ENCODE measurements around the gene C2orf49. TPM values are rescaled to one million over a fixed set of nuclear protein-coding genes. Genes with fewer than 3 reads are reported as not detected.
A peak's percentile ranks its signal among the peaks of the same experiment; 100 is the strongest.

Gene C2orf49
- total RNA-seq, 2 experiments from 2014 or later: 23.9 to 25.0 TPM

- Mint-ChIP-seq H3K9me3 (no peaks in the 10 kb centered on the region), H3K36me3 (peaks cover 9% of the 10 kb centered on the region), H3K27me3 (no peaks in the 10 kb centered on the region), H3K4me1 (peaks cover 33% of the 10 kb centered on the region), H3K27ac (no peak overlapping the region), H3K4me3 (peak overlapping the region; percentile 86)
- ATAC-seq (ENCODE audit: low read depth) (no peak), DNase-seq (no peak)
- POLR2A ChIA-PET: no interaction called here
These were observed 9.7 kb upstream of the C2orf49 start for GRCh38 chr2:105327690-105328089.

DNA sequence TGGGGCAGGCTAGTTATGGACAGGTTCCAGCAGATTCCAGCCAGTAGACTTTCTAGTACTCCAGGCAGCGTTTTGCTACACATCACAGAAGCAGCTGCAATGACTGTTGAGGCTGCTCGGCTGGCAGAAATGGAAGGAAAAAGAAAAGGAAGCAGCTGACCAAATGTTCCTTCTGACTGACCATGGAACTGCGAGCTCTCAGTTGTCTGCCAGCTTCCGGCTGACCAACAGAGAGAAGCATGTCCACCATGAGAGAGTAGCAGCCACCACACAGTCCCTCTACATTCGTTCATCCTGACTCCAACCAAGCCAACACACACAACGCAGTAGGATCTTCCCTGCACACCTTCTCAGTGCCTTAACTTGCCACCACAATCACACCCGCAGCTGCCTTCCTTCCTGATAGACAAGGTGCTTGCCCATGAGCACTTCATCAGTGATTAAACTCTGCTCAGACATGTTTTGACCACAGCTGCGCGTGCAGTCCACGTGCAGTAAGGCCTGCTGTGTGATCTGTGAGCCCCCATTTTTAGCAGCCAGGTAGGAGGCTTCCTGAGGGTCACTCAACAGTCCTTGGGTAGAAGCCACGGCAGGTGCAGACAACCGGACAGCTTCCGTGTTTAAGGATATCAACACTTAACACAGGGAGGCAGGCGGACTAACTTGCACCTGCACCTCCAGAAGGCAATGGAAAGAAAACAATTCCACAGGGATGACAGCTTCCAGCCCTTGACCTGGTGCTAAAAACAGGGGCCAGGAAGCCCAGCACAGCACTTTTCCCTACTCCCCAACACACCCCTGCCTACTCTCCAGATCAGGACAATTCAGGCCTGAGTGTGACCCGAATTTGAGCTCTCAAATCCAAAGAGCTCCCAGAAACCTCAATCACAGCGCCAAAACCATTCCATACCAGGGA is 8.8 kb upstream of the C2orf49 start:
- ATAC-seq (ENCODE audit: low read depth): no peak
- POLR2A ChIA-PET: interaction anchor here (1.1 to 1.7 kb wide), 4 partner anchors 9 to 27 kb away, joined by 3 to 6 read pairs (median 4); partner anchors contain the start of gene C2orf49
- peak; percentile 54 for DNase-seq
- Mint-ChIP-seq H3K27ac (peak overlapping the region; percentile 88), H3K9me3 (no peaks in the 10 kb centered on the region), H3K36me3 (peaks cover 9% of the 10 kb centered on the region), H3K4me3 (peak overlapping the region; percentile 86), H3K27me3 (no peaks in the 10 kb centered on the region), H3K4me1 (peaks cover 27% of the 10 kb centered on the region)

DNA sequence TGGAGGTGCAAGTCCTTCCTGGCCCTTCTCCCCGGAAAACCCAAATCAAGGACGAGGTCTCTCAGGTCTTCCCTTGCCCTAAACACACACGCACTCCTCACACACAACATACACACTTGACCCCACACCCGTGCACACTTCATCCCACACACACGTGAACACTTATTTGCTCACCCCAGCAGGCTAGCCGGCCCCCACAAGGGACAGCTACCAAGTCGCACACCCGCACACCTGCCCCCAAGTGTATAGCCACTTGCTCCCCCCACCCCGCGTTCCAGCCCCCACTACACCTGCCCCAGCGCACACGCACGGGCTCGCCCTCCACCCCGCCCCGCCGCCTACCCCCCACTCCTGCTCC is 8.2 kb upstream of the C2orf49 start:
- Mint-ChIP-seq H3K4me1 (peaks cover 23% of the 10 kb centered on the region), H3K4me3 (peak overlapping the region; percentile 86), H3K27me3 (no peaks in the 10 kb centered on the region), H3K27ac (peak overlapping the region; percentile 88), H3K9me3 (no peaks in the 10 kb centered on the region), H3K36me3 (peaks cover 7% of the 10 kb centered on the region)
- DNase-seq (no peak), ATAC-seq (ENCODE audit: low read depth) (peak; percentile 16)
- POLR2A ChIA-PET: interaction anchor here (1.1 to 1.7 kb wide), 4 partner anchors 8 to 27 kb away, joined by 3 to 6 read pairs (median 4); partner anchors contain the start of gene C2orf49

GRCh38 chr2:105329561-105330495 is 7.5 kb upstream of the C2orf49 start, which contains the start of gene TGFBRAP1:
Gene TGFBRAP1, minus strand, starts transcription at chr2:105329735. Its CDS starts 21,434 bp downstream, at chr2:105308301.
- POLR2A ChIA-PET: interaction anchor here (0.6 to 1.7 kb wide), 5 partner anchors 12 to 1480 kb away, joined by 3 to 7 read pairs (median 6); no protein-coding TSS in a partner anchor
- Mint-ChIP-seq H3K4me1 (peaks cover 25% of the 10 kb centered on the region), H3K4me3 (peak within 1 kb of the TSS; percentile 86), H3K27me3 (no peaks in the 10 kb centered on the region), H3K27ac (peak within 1 kb of the TSS; percentile 90), H3K36me3 (peaks cover 7% of the 10 kb centered on the region), H3K9me3 (no peaks in the 10 kb centered on the region)
- DNase-seq (peak; percentile 82), ATAC-seq (ENCODE audit: low read depth) (peak; percentile 88)

DNA sequence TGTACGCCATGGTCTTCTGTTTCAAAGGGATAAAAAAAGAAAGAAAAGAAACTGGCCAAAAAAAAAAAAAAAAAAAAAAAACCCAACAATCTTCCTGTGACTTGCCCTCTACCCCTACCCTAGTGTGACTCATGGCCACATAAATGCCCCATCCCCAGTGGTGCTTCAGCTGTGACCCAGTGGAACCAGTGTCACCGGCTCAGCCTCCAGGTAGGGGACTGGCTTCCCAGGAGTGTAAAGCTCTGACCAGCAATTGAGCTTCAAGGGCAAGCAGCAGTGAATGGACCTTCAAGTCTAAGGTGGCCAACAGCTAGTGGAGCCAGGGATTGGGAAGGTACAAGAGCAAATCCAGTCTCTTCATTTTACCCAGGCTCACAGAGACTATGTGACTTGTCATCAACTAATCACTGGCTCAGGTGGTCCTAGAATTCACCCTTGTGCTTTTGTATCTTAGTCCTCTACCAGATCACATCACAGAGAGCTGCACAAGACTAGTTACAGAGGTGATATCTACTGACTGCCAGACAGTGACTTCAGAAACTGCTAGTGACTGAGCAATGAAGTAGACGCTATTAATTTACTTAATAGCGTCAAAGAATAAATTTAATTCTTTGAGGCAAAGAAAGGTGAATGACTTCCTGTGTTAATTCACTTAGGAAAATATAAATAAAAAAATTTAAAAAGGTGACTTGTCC is 6.5 kb upstream of the C2orf49 start:
- POLR2A ChIA-PET: interaction anchor here (0.6 to 0.7 kb wide), 2 partner anchors 1214 to 1479 kb away, joined by 6 to 7 read pairs; no protein-coding TSS in a partner anchor
- no peak for DNase-seq
- no peak for ATAC-seq (ENCODE audit: low read depth)
- Mint-ChIP-seq H3K4me1 (peaks cover 34% of the 10 kb centered on the region), H3K36me3 (peaks cover 5% of the 10 kb centered on the region), H3K4me3 (peak overlapping the region; percentile 86), H3K27me3 (no peaks in the 10 kb centered on the region), H3K27ac (peak overlapping the region; percentile 90), H3K9me3 (no peaks in the 10 kb centered on the region)

GRCh38 chr2:105334211-105334610 is 3.1 kb upstream of the C2orf49 start:
- no peaks in the 10 kb centered on the region for H3K9me3 Mint-ChIP-seq
- no peaks in the 10 kb centered on the region for H3K36me3 Mint-ChIP-seq
- DNase-seq (no peak), ATAC-seq (ENCODE audit: low read depth) (no peak)
- no peak overlapping the region for H3K27ac Mint-ChIP-seq
- no peak overlapping the region for H3K4me3 Mint-ChIP-seq
- POLR2A ChIA-PET: no interaction called here
- no peaks in the 10 kb centered on the region for H3K27me3 Mint-ChIP-seq
- peaks cover 41% of the 10 kb centered on the region for H3K4me1 Mint-ChIP-seq

GRCh38 chr2:105335469-105335868 is 1.9 kb upstream of the C2orf49 start:
- Mint-ChIP-seq H3K9me3 (no peaks in the 10 kb centered on the region), H3K4me3 (no peak overlapping the region), H3K4me1 (peaks cover 40% of the 10 kb centered on the region), H3K36me3 (peaks cover 2% of the 10 kb centered on the region), H3K27me3 (no peaks in the 10 kb centered on the region), H3K27ac (no peak overlapping the region)
- ATAC-seq (ENCODE audit: low read depth): no peak
- DNase-seq: no peak
- POLR2A ChIA-PET: no interaction called here

GRCh38 chr2:105336786-105337121 is 586 bp upstream of the C2orf49 start:
- POLR2A ChIA-PET: interaction anchor here (0.7 kb wide), 1 partner anchor 13 kb away, joined by 3 read pairs; no protein-coding TSS in a partner anchor
- ATAC-seq (ENCODE audit: low read depth) (no peak), DNase-seq (no peak)
- H3K27me3 Mint-ChIP-seq: no peaks in the 10 kb centered on the region
- peaks cover 36% of the 10 kb centered on the region for H3K4me1 Mint-ChIP-seq
- H3K4me3 Mint-ChIP-seq: peak overlapping the region; percentile 100
- no peaks in the 10 kb centered on the region for H3K9me3 Mint-ChIP-seq
- H3K36me3 Mint-ChIP-seq: peaks cover 2% of the 10 kb centered on the region
- peak overlapping the region; percentile 100 for H3K27ac Mint-ChIP-seq

DNA sequence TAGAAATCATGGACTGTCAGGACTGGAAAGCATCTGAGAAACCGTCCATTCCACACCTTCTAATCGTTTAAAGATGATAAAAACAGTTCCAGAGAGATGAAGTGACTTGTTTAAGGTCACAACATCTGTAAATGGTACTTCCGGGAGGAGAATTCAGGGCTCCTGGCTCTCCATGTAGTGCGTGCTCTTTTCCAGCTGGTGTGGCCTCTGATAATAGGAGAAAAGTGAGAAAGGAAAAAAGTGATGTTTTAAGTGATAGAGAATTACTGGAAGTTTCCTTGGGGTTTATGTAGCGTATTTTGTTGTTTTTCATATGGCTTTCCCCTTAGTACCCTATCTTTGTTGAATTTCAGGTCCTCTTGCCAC is 663 bp downstream of the C2orf49 start:
- no peak for DNase-seq
- peaks cover 2% of the 10 kb centered on the region for H3K36me3 Mint-ChIP-seq
- POLR2A ChIA-PET: interaction anchor here (0.7 kb wide), 1 partner anchor 9 kb away, joined by 3 read pairs; no protein-coding TSS in a partner anchor
- H3K27me3 Mint-ChIP-seq: no peaks in the 10 kb centered on the region
- H3K4me1 Mint-ChIP-seq: peaks cover 36% of the 10 kb centered on the region
- peak; percentile 5 for ATAC-seq (ENCODE audit: low read depth)
- no peaks in the 10 kb centered on the region for H3K9me3 Mint-ChIP-seq
- H3K27ac Mint-ChIP-seq: peak overlapping the region; percentile 100
- H3K4me3 Mint-ChIP-seq: peak overlapping the region; percentile 100

- ATAC-seq (ENCODE audit: low read depth) (no peak), DNase-seq (no peak)
- Mint-ChIP-seq H3K27ac (no peak overlapping the region), H3K27me3 (no peaks in the 10 kb centered on the region), H3K9me3 (no peaks in the 10 kb centered on the region), H3K36me3 (peaks cover 3% of the 10 kb centered on the region), H3K4me3 (peak overlapping the region; percentile 100), H3K4me1 (peaks cover 36% of the 10 kb centered on the region)
- POLR2A ChIA-PET: no interaction called here
These were observed 2.1 kb downstream of the C2orf49 start for GRCh38 chr2:105339414-105339813.

DNA sequence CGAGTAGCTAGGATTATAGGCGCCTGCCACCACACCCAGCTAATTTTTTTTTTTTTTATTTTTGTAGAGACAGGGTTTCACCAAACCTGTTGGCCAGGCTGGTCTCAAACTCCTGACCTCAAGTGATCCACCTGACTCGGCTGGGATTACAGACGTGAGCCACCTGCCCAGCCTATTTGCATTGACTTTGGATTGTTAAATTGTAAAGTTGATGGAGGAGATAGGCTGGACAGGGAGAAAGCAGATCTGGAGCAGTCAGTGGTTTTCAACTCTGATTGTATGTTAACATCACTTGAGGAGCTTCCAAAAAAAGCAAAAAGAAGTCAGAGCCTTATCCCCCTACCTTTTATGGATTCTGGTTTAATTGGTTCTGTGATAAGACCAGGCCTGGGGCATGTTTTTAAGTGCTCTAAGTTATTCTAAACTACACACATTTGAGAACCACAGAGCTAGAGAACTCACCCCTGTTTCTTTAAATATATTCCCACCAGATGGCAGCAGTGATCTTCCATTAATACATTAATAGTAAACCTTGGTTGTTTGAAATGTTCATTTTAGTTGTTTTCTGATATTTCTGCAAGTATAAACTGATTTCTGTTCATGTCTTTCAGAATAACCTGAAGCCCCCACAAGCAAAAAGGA is 7.5 kb downstream of the C2orf49 start:
- Mint-ChIP-seq H3K27me3 (no peaks in the 10 kb centered on the region), H3K27ac (no peak overlapping the region), H3K4me1 (peaks cover 5% of the 10 kb centered on the region), H3K9me3 (no peaks in the 10 kb centered on the region), H3K4me3 (no peak overlapping the region), H3K36me3 (peaks cover 11% of the 10 kb centered on the region)
- ATAC-seq (ENCODE audit: low read depth): no peak
- DNase-seq: no peak
- POLR2A ChIA-PET: no interaction called here

DNA sequence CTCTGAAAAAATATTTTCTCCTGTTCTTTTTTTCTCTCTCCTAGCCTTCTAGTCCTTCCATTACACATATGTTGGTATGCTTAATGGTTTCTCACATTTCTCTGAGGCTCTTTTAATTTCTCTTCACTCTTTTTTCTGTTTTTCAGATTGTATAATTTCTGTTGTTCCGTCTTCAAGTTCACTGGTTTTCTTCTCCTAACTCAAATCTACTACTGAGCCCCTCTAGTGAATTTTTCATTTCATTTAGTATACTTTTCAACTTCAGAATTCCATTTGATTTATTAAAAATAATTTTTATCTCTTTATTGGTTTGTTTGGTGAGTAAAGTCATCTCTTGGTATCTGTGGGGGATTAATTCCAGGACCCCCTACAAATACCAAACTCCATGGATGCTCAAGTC is 19.8 kb downstream of the C2orf49 start:
- ATAC-seq (ENCODE audit: low read depth) (no peak), DNase-seq (no peak)
- POLR2A ChIA-PET: no interaction called here
- Mint-ChIP-seq H3K4me3 (no peak overlapping the region), H3K27me3 (no peaks in the 10 kb centered on the region), H3K4me1 (peaks cover 14% of the 10 kb centered on the region), H3K27ac (no peak overlapping the region), H3K36me3 (peaks cover 66% of the 10 kb centered on the region), H3K9me3 (peaks cover 5% of the 10 kb centered on the region)
